Measurements from ENCODE around the gene CENPM.

GRCh38 chr22:41909310-41910049, 37.5 kb downstream of the CENPM start:
- TF ChIP-seq CTCF (IDR thresholded peaks at IDR 0.05; ENCODE audit: borderline replicate concordance, extremely low read depth, low read length, poor library complexity, severe bottlenecking) (no peak), EZH2 (IDR thresholded peaks at IDR 0.05; ENCODE audit: borderline replicate concordance, low read depth, low read length, severe bottlenecking) (no peak)
